Panc1 (cell line): ENCODE results near the gene ANK3. TPM values are rescaled to one million over a fixed set of nuclear protein-coding genes. Genes with fewer than 3 reads are reported as not detected.

Source experiments
- ATAC-seq: fragments of 200-7000 bp; cut with Tn5 transposase; 2 replicates; pipeline ENCODE4 v1.9.1; 2020; ENCODE audit warnings: mild to moderate bottlenecking, moderate library complexity
- BruUV-seq: library from RNA; stranded (reverse); fragments of 400-500 nt; replicated peaks from 2 replicates; lab custom pipeline; 2021; lab: Mats Ljungman, UMichigan
- CTCF ChIA-PET: fragments of 300-600 bp; sonication (Branson Sonifier 250); formaldehyde crosslinking; loops from one replicate; lab custom pipeline; 2022; ENCODE audit warnings: antibody characterized with exemption; lab: Charles Lee
- POLR2A ChIA-PET: fragments of 300-600 bp; sonication (Branson Sonifier 250); formaldehyde crosslinking; loops from one replicate; lab custom pipeline; 2022; ENCODE audit warnings: antibody characterized with exemption; lab: Charles Lee
- DNase-seq: peaks from one replicate; pipeline ENCODE4 v3.0.0-alpha.2; 2010; ENCODE audit warnings: low read depth, low spot score
- H3K27ac ChIP-seq: 2 replicates; pipeline ENCODE4 v1.5.1; 2011; ENCODE audit warnings: mild to moderate bottlenecking, low read length, inconsistent platforms
- H3K27me3 ChIP-seq: fragments of 200-500 bp; sonication (Bioruptor generic); 2 replicates; pipeline ENCODE4 v1.6.0; 2014; ENCODE audit warnings: low read length, inconsistent platforms; ENCODE audit not compliant: control insufficient read depth, insufficient read depth
- H3K36me3 ChIP-seq: fragments of 200-500 bp; sonication (Bioruptor generic); 2 replicates; pipeline ENCODE4 v1.5.1; 2014; ENCODE audit warnings: inconsistent platforms, mild to moderate bottlenecking, low read length, moderate library complexity; ENCODE audit not compliant: control insufficient read depth, insufficient read depth
- H3K4me1 ChIP-seq: 2 replicates; pipeline ENCODE4 v1.5.1; 2011; ENCODE audit warnings: inconsistent platforms, mild to moderate bottlenecking, low read length, moderate library complexity; ENCODE audit not compliant: control insufficient read depth, insufficient read depth
- H3K4me3 ChIP-seq, 2 experiments: 2 replicates each; pipeline ENCODE4 v1.5.1; 2011 to 2012; ENCODE audit warnings: low read depth in 2 of 2, low read length in 2 of 2, mild to moderate bottlenecking in 2 of 2, inconsistent platforms in 1 of 2, moderate library complexity in 1 of 2
- H3K9me3 ChIP-seq: fragments of 200-500 bp; sonication (Bioruptor generic); 2 replicates; pipeline ENCODE4 v1.5.1; 2014; ENCODE audit warnings: low read depth, mild to moderate bottlenecking, inconsistent platforms, low read length, moderate library complexity; ENCODE audit not compliant: control insufficient read depth, insufficient read depth
- POLR2AphosphoS5 ChIP-seq: IDR thresholded peaks from 2 replicates; pipeline ENCODE4 v1.6.1; 2012; ENCODE audit warnings: mild to moderate bottlenecking, low read depth, low read length, moderate library complexity
- REST ChIP-seq, 2 experiments: IDR thresholded peaks; 2 replicates each; pipeline ENCODE4 v1.6.1; 2011 to 2012; ENCODE audit warnings: low read depth in 2 of 2, control low read depth in 1 of 2, low read length in 1 of 2, mild to moderate bottlenecking in 1 of 2, moderate library complexity in 1 of 2; ENCODE audit not compliant: insufficient read depth in 1 of 2
- SIN3A ChIP-seq: IDR thresholded peaks from 2 replicates; pipeline ENCODE4 v1.6.1; 2012; ENCODE audit warnings: low read depth, mild to moderate bottlenecking, low read length, moderate library complexity, borderline replicate concordance; ENCODE audit not compliant: insufficient read depth
- TCF7L2 ChIP-seq: IDR thresholded peaks from 2 replicates; pipeline ENCODE4 v1.6.1; 2011; ENCODE audit warnings: mild to moderate bottlenecking, low read depth, low read length, inconsistent platforms
- in situ Hi-C: cut with HindIII; loops from 2 replicates; pipeline ENCODE4 v1.10.0; 2016; ENCODE audit warnings: low sequenced_read_pairs, low pct_unique_long_range_greater_than_20kb
- intact Hi-C: fragments of 100-400 bp; cut with micrococcal nuclease; formaldehyde crosslinking; loops from one replicate; pipeline ENCODE4 v1.10.0; 2022; ENCODE audit not compliant: unreplicated experiment
- total RNA-seq: library from RNA; stranded (reverse); gene quantifications from one replicate; pipeline ENCODE4 v1.2.1, GENCODE V29; 2021; ENCODE audit not compliant: unreplicated experiment
- TF ChIP-seq, protein P1 (sequence below): fragments of 450-650 bp; IDR thresholded peaks from 2 replicates; pipeline ENCODE4 v1.5.1; 2017; ENCODE audit warnings: mild to moderate bottlenecking

The ANK3 gene
- total RNA-seq, 1 experiment from 2014 or later, result 2.5 TPM

DNA sequence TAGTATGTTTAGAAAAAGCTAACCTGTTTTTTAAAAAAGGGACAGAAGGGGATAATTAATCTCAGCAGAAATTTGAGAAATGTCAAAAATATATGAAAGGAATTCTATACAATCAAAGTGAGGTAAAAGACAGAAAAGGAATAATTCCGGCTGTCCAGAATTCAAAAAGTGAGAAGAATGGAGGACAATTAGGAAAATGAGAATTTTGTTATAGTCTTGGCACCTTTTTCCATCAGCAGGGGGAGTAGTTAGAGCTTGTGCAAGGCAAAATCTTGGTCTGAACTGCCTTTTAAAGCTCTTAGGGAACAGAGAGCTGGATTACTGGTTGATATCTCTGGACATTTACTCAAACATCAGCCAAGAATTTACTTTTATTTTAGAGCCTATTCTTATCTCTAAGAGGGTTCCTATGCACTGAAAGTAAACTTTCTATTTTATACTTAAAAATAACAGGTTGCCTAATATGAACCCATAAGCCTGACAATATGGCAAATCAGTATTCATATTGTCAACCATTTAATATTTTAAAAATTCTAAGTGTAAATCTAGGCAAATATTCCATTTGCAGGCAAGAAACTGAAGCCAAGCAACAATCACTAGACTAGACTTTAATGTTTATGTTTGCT, 185.6 kb downstream of the ANK3 start:
- in situ Hi-C loops, result no loop called here
- ChIA-PET CTCF (interaction anchor here (1.1 kb wide), 1 partner anchor 104 kb away, joined by 3 read pairs; no protein-coding TSS in a partner anchor), POLR2A (interaction anchor here (0.7 kb wide), 1 partner anchor 157 kb away, joined by 3 read pairs; no protein-coding TSS in a partner anchor)
- Histone ChIP-seq H3K4me1 (no peaks in the 10 kb centered on the region), H3K4me3 (no peak overlapping the region), H3K36me3 (no peaks in the 10 kb centered on the region), H3K27me3 (peaks cover 4% of the 10 kb centered on the region; the same call in 1 of the 2 replicates), H3K9me3 (no peaks in the 10 kb centered on the region), H3K27ac (no peak overlapping the region)
- intact Hi-C loops, result loop anchor here (2.0 kb wide), 1 partner anchor 231 kb away; no protein-coding TSS in a partner anchor
- DNase-seq (no peak), ATAC-seq (no peak)
- TF ChIP-seq, protein P1, sequence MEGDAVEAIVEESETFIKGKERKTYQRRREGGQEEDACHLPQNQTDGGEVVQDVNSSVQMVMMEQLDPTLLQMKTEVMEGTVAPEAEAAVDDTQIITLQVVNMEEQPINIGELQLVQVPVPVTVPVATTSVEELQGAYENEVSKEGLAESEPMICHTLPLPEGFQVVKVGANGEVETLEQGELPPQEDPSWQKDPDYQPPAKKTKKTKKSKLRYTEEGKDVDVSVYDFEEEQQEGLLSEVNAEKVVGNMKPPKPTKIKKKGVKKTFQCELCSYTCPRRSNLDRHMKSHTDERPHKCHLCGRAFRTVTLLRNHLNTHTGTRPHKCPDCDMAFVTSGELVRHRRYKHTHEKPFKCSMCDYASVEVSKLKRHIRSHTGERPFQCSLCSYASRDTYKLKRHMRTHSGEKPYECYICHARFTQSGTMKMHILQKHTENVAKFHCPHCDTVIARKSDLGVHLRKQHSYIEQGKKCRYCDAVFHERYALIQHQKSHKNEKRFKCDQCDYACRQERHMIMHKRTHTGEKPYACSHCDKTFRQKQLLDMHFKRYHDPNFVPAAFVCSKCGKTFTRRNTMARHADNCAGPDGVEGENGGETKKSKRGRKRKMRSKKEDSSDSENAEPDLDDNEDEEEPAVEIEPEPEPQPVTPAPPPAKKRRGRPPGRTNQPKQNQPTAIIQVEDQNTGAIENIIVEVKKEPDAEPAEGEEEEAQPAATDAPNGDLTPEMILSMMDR, result peak; percentile 70; the same call in 1 of the 2 replicates
- TF ChIP-seq SIN3A, result no peak
- BruUV-seq, result no TSS peak

- DNase-seq (no peak), ATAC-seq (no peak)
- TF ChIP-seq, protein P1, result no peak
- TF ChIP-seq TCF7L2 (no peak), SIN3A (no peak), REST (IDR thresholded peaks at IDR 0.05; ENCODE audit: insufficient read depth in 1 of 2, low read depth in 2 of 2, low read length in 1 of 2) (no peak), POLR2AphosphoS5 (no peak)
- BruUV-seq, result no TSS peak
- ChIA-PET POLR2A (no interaction called here), CTCF (no interaction called here)
- Histone ChIP-seq H3K4me3 (no peak overlapping the region), H3K27me3 (0 out of 2 replicates have a peak, but pooled peaks cover 2% of the 10 kb centered on the region), H3K4me1 (no peaks in the 10 kb centered on the region), H3K9me3 (no peaks in the 10 kb centered on the region), H3K36me3 (no peaks in the 10 kb centered on the region), H3K27ac (no peak overlapping the region)
- in situ Hi-C loops, result no loop called here
- intact Hi-C loops, result no loop called here
Observed at GRCh38 chr10:60200682-60201053, 189.0 kb downstream of the ANK3 start.
